GM18498 (cell line): Measurements from ENCODE around the gene NUP62.
A peak's percentile ranks its signal among the peaks of the same experiment; 100 is the strongest.

Experiments
- ATAC-seq: cut with Tn5 transposase; IDR thresholded peaks from one replicate; pipeline ENCODE4 v1.9.1; 2021; ENCODE audit warnings: mild to moderate bottlenecking, moderate library complexity; ENCODE audit not compliant: unreplicated experiment

The NUP62 gene

GRCh38 chr19:49869484-49870308, 59.6 kb downstream of the NUP62 start:
- ATAC-seq: peak; percentile 61

GRCh38 chr19:49869009-49869483, 60.3 kb downstream of the NUP62 start:
- peak; percentile 17 for ATAC-seq

- peak; percentile 41 for ATAC-seq
Observed at GRCh38 chr19:49866933-49867782, 62.1 kb downstream of the NUP62 start, which contains the start of gene PNKP. Gene PNKP, minus strand, starts transcription at chr19:49867576. Its CDS starts 372 bp downstream, at chr19:49867204.

- no peak for ATAC-seq
Observed at GRCh38 chr19:49864890-49865289, 64.4 kb downstream of the NUP62 start.

- ATAC-seq: no peak
Observed at GRCh38 chr19:49863935-49864320, 65.4 kb downstream of the NUP62 start.

GRCh38 chr19:49863254-49863934, 65.9 kb downstream of the NUP62 start:
- ATAC-seq: no peak

GRCh38 chr19:49862391-49863253, 66.7 kb downstream of the NUP62 start:
- no peak for ATAC-seq

GRCh38 chr19:49861541-49862378, 67.5 kb downstream of the NUP62 start:
- no peak for ATAC-seq

GRCh38 chr19:49861107-49861506, 68.2 kb downstream of the NUP62 start:
- no peak for ATAC-seq

GRCh38 chr19:49860336-49861102, 68.8 kb downstream of the NUP62 start:
- no peak for ATAC-seq

GRCh38 chr19:49859682-49860335, 69.5 kb downstream of the NUP62 start:
- ATAC-seq: no peak

GRCh38 chr19:49858088-49858985, 71.0 kb downstream of the NUP62 start:
- ATAC-seq: no peak

GRCh38 chr19:49857838-49858087, 71.5 kb downstream of the NUP62 start:
- ATAC-seq: no peak

GRCh38 chr19:49857061-49857837, 72.1 kb downstream of the NUP62 start:
- ATAC-seq: no peak
